ENCODE data around the gene RNF39.
"Not testable (repeated sequence)": the region's sequence is repeated elsewhere in the genome, so short reads cannot be mapped to it uniquely, and the experiment has no call there.

Gene RNF39

GRCh38 chr6:30061092-30061857 is 14.3 kb downstream of the RNF39 start, which contains the start of gene POLR1H:
POLR1H (plus strand) TSS chr6:30061265; CDS start chr6:30061525, 260 bp downstream.
- peak; percentile 93 for DNase-seq

GRCh38 chr6:30060606-30061091 is 14.9 kb downstream of the RNF39 start:
- DNase-seq, result no peak

DNA sequence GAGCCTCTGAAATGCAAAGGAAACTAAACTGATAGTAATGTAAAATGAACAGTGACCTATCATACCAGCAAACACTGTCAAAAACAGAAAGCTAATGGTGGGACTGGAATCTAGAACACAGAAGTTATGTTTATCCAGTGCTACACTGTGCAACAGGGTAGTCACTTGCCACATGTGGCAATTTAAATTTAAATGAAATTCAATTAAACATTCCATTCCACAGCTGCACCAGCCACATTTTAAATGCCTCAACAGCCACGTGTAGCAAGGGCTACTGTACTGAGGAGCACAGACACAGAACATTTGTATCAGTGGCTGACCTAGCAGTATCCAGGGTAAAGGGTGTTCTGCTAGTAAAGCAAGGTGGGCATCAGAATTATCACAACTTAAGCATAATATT is 20.1 kb downstream of the RNF39 start:
- DNase-seq, result no peak

- DNase-seq, result no peak
Observed at GRCh38 chr6:30053682-30054081, 21.9 kb downstream of the RNF39 start.

DNA sequence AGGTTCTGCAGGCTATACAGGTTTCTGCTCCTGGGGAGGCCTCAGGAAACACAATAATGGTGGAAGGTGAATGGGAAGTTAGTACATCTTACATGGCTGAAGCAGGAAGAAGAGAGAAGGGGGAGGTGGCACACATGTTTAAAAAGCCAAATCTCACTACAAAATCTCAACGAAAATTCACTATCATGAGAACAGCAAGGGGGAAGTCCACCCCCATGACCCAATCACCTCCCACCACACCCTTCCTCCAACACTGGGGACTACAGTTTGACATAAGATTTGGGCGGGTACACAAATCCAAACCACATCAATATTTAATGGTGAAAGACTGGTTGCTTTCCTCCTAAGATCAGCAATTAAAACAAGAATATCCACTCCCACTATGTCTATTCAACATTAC is 28.3 kb downstream of the RNF39 start:
- no peak for DNase-seq

GRCh38 chr6:30044630-30045029 is 30.9 kb downstream of the RNF39 start:
- no peak for DNase-seq

DNA sequence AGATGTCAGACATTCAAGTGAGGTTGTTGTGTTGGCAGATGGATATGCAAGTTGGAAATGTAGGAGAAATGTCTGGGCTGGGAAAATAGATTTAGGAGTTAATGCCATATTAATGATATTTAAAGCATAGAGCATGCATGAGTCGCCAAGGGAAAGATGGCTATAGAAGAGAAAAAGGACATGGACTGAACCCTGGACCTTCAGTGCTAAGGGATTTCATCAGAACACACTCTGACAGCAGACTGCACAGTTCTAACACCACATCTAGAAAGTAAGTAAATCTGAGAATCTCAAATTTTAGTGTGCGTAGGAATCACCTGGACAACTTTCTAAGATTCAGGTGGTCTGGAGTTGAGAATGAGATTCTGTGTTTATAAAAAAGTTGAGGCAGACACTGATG is 31.8 kb downstream of the RNF39 start:
- no peak for DNase-seq

DNA sequence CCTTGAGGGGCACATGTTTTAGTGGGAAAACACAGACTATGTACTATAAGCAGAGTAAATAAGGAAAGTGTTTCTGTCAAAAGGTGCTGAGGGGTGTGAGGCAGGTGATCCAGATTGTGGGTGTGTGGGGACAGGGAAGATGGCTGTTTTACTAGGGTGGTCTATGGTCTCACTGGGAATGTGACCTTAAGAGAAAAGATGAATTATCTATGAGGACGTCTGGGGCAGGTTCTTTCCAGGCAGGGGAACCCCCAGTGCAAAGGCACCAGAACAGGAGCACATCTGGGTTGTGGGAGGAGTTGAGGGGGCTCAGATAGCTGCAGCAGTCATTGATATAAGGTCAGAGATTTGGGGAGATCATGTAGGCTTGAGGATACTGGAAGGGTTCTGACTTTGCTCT is 32.7 kb downstream of the RNF39 start:
- no peak for DNase-seq

- no peak for DNase-seq
Observed at GRCh38 chr6:30042476-30042875, 33.1 kb downstream of the RNF39 start.

GRCh38 chr6:30041821-30042220 is 33.7 kb downstream of the RNF39 start:
- DNase-seq, result no peak

DNA sequence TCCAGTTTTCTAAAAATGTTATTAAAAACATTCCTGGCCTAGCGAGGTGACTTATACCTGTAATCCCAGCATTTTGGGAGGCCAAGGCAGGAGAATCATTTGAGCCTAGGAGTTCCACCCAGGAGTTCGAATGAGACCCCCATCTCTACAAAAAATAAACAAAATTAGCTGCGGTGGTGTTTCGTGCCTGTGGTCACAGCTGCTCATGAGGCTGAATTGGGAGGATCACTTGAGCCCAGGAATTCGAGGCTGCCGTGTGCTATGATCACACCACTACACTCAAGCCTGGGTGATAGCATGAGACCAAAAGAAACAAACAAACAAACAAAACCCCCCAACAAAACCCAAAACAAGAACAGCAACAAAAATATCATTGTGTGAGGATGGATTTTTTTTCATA is 34.3 kb downstream of the RNF39 start:
- no peak for DNase-seq

GRCh38 chr6:30037182-30037788 is 38.3 kb downstream of the RNF39 start:
- DNase-seq, result peak; percentile 15

DNA sequence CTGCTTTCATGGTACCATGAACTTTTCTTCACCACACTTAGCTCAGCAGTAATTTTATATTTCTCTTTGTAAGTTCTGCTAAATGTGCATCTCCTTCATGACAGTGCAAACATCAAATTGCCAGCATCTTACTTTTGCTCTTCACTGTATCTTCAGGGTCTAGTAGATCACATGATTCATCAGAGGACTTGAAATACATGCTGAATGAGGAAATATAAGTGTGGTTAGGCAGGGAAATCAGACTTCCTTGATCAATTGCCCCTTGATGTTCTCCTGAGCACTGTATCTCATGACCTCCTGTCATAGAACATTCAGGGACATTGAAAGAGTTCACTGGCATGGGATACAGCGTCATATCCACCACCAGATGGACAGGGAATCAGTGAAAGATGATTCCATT is 39.8 kb downstream of the RNF39 start:
- no peak for DNase-seq

DNA sequence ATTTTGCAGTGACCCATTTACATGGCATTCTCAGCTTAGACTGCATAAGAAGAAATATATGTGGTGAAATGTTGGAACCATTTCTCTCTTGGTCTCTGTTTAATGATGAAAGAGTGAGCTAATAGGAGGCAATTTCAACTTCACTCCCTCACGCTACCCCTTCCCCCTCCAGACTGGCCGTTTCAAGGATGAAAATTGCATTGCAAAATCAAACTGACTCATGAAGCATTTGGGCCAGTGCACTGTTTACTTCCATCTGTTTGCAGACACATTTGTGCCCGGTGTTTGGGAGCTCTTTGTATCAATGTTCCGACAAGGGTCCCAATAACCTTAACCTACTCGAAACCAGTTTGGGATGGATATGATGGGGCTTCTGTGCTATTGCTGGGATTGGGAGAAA is 42.1 kb downstream of the RNF39 start:
- not testable (repeated sequence) for DNase-seq

DNA sequence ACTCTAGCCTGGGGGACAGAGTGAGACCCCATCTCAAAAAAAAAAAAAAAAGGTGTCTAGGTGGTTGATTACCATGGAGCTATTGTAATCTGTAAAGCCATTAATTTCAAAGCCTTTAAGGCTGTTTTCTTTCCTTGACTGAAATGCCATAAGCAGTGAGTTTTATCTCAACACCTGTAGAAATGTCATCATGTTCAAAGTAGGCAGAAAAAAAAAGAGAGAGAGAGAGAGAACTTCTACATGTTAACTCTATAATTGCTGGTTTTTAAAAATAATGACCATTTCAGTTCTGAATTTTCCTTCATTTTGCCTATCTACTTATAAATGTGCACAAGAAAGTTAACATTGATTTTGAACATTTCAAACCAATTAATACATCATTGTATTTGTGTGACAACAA is 44.2 kb downstream of the RNF39 start:
- no peak for DNase-seq

DNA sequence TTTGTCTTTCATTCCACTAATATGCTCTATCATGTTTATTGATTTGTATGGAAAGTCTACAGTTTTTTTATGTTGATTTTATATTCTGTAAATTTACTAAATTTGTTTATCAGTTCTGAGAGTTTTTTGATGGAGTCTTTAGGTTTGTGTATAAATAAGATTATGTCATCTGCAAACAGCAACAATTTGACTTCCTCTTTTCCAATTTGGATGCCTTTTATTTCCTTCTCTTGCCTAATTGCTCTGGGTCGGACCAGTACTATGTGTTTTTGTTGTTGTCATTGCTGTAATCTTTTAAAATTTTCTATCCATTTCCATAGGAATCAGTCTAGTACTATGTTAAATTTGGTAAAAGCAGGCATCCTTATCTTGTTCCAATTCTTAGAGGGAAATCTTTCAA is 46.0 kb downstream of the RNF39 start:
- no peak for DNase-seq

- DNase-seq, result no peak
Observed at GRCh38 chr6:30025186-30025585, 50.4 kb downstream of the RNF39 start.

DNA sequence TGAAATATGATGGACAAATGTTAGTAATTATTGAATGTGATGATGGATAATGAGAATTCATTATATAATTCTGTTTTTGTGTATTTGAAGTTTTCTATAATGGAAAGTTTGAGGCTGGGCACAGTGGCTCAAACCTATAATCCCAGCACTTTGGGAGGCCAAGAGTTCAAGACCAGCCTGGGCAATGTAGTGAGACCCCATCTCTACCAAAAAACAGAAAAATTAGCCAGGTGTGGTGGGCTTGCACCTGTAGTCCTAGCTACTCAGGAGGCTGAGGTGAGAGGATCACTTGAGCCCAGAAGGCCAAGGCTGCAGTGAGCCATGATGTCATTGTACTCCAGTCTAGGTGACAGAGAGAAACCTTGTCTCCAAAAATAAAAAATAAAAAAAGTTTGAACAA is 52.9 kb downstream of the RNF39 start:
- DNase-seq, result not testable (repeated sequence)

- DNase-seq, result no peak
Observed at GRCh38 chr6:30022189-30022588, 53.4 kb downstream of the RNF39 start.

- DNase-seq, result no peak
Observed at GRCh38 chr6:30020626-30021025, 54.9 kb downstream of the RNF39 start.
